Left cardiac atrium (tissue), 4 donors: Measurements from ENCODE around the gene ITIH4. TPM values are rescaled to one million over a fixed set of nuclear protein-coding genes. Genes with fewer than 3 reads are reported as not detected.

Source experiments
- ATAC-seq, 2 donors: fragments of 200-7000 bp; cut with Tn5 transposase; one replicate each; pipeline ENCODE4 v1.9.1; 2020; ENCODE audit warnings: mild to moderate bottlenecking in 2 of 2, moderate library complexity in 2 of 2
- DNase-seq: peaks from one replicate; pipeline ENCODE4 v3.0.0-alpha.2; 2020
- intact Hi-C, 2 donors: fragments of 100-400 bp; cut with DNase I; formaldehyde crosslinking; loops; one replicate each; pipeline versions ENCODE4 v1.14.1 to v1.15.1; 2022 to 2023
- total RNA-seq, 2 donors: library from RNA; stranded (reverse); fragmentation: NEBNext Ultra II Directional; extraction: Animal tissue kit (Norgen Biotek cat#: 25700); gene quantifications; one replicate each; pipeline ENCODE4 v1.2.1, GENCODE V29; 2021
- donor health status: DM: no; HTN: yes; CAD: no.
- donor health status: DM: no; HTN: yes; CAD: no; lungs with severe emphysema.
- donor health status: DM: yes; HTN: yes; CAD: no.
- donor health status: Dilated cardiomyopathy.

ITIH4 gene
- total RNA-seq, 2 donors from 2014 or later = 5.2 to 7.0 TPM

DNA sequence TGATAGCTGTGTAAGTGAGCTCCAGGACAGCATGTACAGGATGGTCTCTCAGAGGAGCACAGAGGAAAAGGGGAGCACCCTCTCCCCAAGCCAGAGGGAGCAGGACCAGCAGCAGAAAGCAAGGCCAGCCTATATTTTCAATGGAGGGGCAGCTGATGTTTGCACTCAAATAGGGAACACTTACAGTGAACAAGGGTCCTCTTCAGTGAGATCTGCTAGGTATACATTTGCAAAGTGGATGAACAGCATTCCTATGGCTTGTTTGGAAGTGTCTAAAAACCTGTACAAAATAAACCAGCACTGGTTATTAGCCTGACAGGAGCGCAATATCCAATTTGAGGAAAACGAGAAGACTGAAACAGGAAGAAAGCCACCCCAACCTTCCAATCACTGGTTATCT is 21.9 kb upstream of the ITIH4 start:
- intact Hi-C loops = no loop called here
- ATAC-seq = no peak
- DNase-seq = no peak

- ATAC-seq (peak; percentile 40 to 65), DNase-seq (no peak)
- intact Hi-C loops = loop anchor here in 1 of 2 donors (2.0 kb wide), 1 partner anchor 221 kb away; no protein-coding TSS in a partner anchor
Measured at GRCh38 chr3:52851348-52851747, 20.9 kb upstream of the ITIH4 start.

GRCh38 chr3:52849656-52850055 is 19.2 kb upstream of the ITIH4 start:
- intact Hi-C loops = loop anchor here in 1 of 2 donors (2.0 to 5.0 kb wide), 2 partner anchors 43 to 223 kb away; no protein-coding TSS in a partner anchor
- no peak for DNase-seq
- ATAC-seq = no peak

GRCh38 chr3:52848617-52849016 is 18.1 kb upstream of the ITIH4 start:
- DNase-seq = no peak
- intact Hi-C loops = loop anchor here in 1 of 2 donors (5.0 kb wide), 1 partner anchor 44 kb away; no protein-coding TSS in a partner anchor
- peak in 1 of 2 donors; percentile 67 for ATAC-seq

- ATAC-seq (no peak), DNase-seq (no peak)
- intact Hi-C loops = loop anchor here in 1 of 2 donors (5.0 kb wide), 1 partner anchor 45 kb away; no protein-coding TSS in a partner anchor
Measured at GRCh38 chr3:52847726-52848125, 17.3 kb upstream of the ITIH4 start.

GRCh38 chr3:52847241-52847640 is 16.8 kb upstream of the ITIH4 start:
- intact Hi-C loops = loop anchor here in 1 of 2 donors (5.0 kb wide), 1 partner anchor 45 kb away; no protein-coding TSS in a partner anchor
- ATAC-seq (no peak), DNase-seq (no peak)

GRCh38 chr3:52846432-52846965 is 16.0 kb upstream of the ITIH4 start:
- ATAC-seq = no peak
- DNase-seq = no peak
- intact Hi-C loops = loop anchor here in 1 of 2 donors (5.0 kb wide), 1 partner anchor 46 kb away; no protein-coding TSS in a partner anchor

DNA sequence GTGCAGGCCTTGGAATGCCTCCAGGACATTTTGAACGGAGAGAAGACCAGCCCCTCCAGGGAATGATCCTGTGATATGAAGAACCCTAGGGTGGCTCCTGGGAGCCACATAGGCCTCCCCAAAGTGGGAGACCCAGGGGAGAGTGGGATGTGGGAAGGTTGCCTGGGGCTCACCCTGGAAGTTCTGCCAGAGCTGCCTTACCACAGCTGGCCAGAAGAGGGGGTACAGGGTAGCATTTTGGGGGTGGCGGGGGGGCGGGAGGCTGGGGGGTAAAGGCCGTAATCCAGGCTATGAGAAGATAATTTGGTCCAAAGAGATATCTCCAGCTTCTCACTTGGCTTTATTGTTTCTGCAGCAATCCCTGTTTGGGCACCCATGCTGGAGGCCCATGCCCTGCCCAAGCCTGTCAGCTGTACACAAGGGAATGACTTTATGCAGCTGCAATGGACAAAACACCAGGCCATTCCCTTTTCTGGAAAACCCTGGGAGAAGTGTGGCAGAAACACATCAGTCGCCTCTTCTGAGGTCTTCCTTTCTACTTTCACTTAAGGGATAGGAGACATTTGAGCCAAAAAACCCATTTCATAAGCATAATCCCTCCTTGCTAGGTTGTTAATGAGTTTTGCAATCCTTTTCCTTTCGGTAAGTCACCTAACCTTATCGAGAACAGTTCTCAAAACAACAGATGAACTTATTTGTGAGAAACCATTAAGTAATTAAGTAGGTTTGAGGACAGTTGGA is 15.4 kb upstream of the ITIH4 start:
- intact Hi-C loops = loop anchor here in 1 of 2 donors (5.0 kb wide), 1 partner anchor 46 kb away; no protein-coding TSS in a partner anchor
- ATAC-seq (peak; percentile 5 to 16), DNase-seq (no peak)

DNA sequence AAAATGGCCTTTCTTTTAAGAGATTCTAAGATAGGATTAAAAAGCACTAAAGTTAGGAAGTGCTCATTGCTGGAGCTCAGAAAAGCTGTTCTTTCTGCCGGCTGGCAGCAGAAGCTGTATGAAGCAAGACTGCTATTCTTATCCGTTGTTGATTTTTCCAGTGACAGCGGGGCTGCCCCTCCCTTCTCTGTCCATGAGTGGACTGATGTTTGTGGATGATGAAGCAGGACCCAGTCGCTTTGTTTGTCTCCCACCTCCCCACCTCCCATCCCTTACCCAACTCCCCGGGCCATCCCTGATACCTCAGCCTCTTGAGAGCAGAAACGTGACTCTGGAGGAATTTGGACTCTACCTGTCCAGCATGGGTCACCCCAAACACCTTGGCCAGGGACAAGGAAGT is 14.7 kb upstream of the ITIH4 start:
- intact Hi-C loops = loop anchor here in 1 of 2 donors (5.0 kb wide), 1 partner anchor 47 kb away; no protein-coding TSS in a partner anchor
- peak; percentile 65 to 77 for ATAC-seq

GRCh38 chr3:52844290-52844975 is 14.0 kb upstream of the ITIH4 start:
- ATAC-seq = no peak
- DNase-seq = no peak
- intact Hi-C loops = no loop called here

More for the DNA sequence above, 14.7 kb upstream of the ITIH4 start:
- peak; percentile 70 for DNase-seq

DNA sequence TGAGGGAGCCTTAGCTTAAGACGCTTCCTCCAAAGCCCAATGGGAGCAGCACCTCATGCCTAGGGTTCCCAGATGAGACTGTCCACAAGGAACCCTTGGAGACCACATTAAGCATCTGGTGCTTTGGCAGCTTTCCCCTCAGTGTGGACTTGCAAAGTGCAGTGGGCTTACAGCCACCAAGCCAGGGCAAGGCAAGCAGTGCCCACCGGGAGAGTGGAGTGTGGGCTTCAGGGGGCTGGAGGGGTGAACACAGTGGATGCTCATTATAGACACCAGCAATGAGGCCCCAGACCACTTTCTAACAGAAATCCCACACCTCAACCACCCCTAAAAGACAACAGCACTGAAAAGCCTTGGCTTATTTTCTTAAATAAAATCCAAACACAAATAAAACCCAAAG is 13.4 kb upstream of the ITIH4 start:
- no peak for DNase-seq
- intact Hi-C loops = no loop called here
- no peak for ATAC-seq

- intact Hi-C loops = no loop called here
- DNase-seq (no peak), ATAC-seq (no peak)
Measured at GRCh38 chr3:52843108-52843865, 12.8 kb upstream of the ITIH4 start.

GRCh38 chr3:52842424-52842823 is 12.0 kb upstream of the ITIH4 start:
- ATAC-seq = peak; percentile 64 to 69
- intact Hi-C loops = no loop called here

GRCh38 chr3:52841981-52842340 is 11.5 kb upstream of the ITIH4 start:
- intact Hi-C loops = no loop called here
- ATAC-seq (no peak), DNase-seq (no peak)

More at GRCh38 chr3:52842424-52842823, 12.0 kb upstream of the ITIH4 start:
- no peak for DNase-seq

GRCh38 chr3:52841211-52841980 is 10.9 kb upstream of the ITIH4 start:
- intact Hi-C loops = no loop called here
- DNase-seq (no peak), ATAC-seq (peak in 1 of 2 donors; percentile 3)

- no peak for ATAC-seq
- intact Hi-C loops = no loop called here
- DNase-seq = no peak
Measured at GRCh38 chr3:52839892-52840545, 9.5 kb upstream of the ITIH4 start.

- ATAC-seq (no peak), DNase-seq (no peak)
- intact Hi-C loops = no loop called here
Measured at GRCh38 chr3:52839268-52839575, 8.8 kb upstream of the ITIH4 start.
